BE2C (cell line): ENCODE data around the gene VSIG8.

ENCODE experiments used
- DNase-seq: peaks from one replicate; pipeline ENCODE4 v3.0.0-alpha.2; 2020
- H3K27me3 ChIP-seq: fragments of 250-450 bp; sonication (Bioruptor Pico); 2 replicates; pipeline ENCODE4 v1.5.1; 2020; ENCODE audit warnings: mild to moderate bottlenecking
- H3K36me3 ChIP-seq: fragments of 250-450 bp; sonication (Bioruptor Pico); 2 replicates; pipeline ENCODE4 v1.5.1; 2020; ENCODE audit warnings: mild to moderate bottlenecking
- H3K4me1 ChIP-seq: fragments of 250-450 bp; sonication (Bioruptor Pico); 2 replicates; pipeline ENCODE4 v1.5.1; 2020
- H3K4me3 ChIP-seq: 2 replicates; pipeline ENCODE4 v1.5.1; 2011; ENCODE audit warnings: low read depth, low read length
- H3K9me3 ChIP-seq: fragments of 250-450 bp; sonication (Bioruptor Pico); 2 replicates; pipeline ENCODE4 v1.5.1; 2020
- CTCF ChIP-seq: IDR thresholded peaks from 2 replicates; pipeline ENCODE4 v1.5.1; 2012; ENCODE audit warnings: mild to moderate bottlenecking, low read depth, low read length

VSIG8 gene

GRCh38 chr1:159849626-159850366 lies 12.7 kb downstream of the VSIG8 start:
- Histone ChIP-seq H3K4me1 (no peaks in the 10 kb centered on the region; the same call in 1 of the 2 replicates), H3K4me3 (no peak overlapping the region), H3K36me3 (no peaks in the 10 kb centered on the region), H3K9me3 (no peaks in the 10 kb centered on the region), H3K27me3 (no peaks in the 10 kb centered on the region)
- TF ChIP-seq CTCF: no peak
- DNase-seq: no peak

GRCh38 chr1:159848326-159848725 lies 14.1 kb downstream of the VSIG8 start:
- no peak for TF ChIP-seq CTCF
- no peaks in the 10 kb centered on the region for H3K4me1 ChIP-seq
- DNase-seq: no peak
- no peaks in the 10 kb centered on the region for H3K27me3 ChIP-seq
- no peak overlapping the region for H3K4me3 ChIP-seq
- H3K9me3 ChIP-seq: no peaks in the 10 kb centered on the region
- H3K36me3 ChIP-seq: no peaks in the 10 kb centered on the region

- H3K27me3 ChIP-seq: no peaks in the 10 kb centered on the region
- no peak for TF ChIP-seq CTCF
Measured at GRCh38 chr1:159847231-159847630, 15.2 kb downstream of the VSIG8 start.

GRCh38 chr1:159845751-159846629 lies 16.5 kb downstream of the VSIG8 start:
- no peak for TF ChIP-seq CTCF

More at GRCh38 chr1:159847231-159847630, 15.2 kb downstream of the VSIG8 start:
- H3K36me3 ChIP-seq: no peaks in the 10 kb centered on the region
- no peaks in the 10 kb centered on the region for H3K9me3 ChIP-seq
- no peak for DNase-seq
- H3K4me1 ChIP-seq: no peaks in the 10 kb centered on the region
- H3K4me3 ChIP-seq: no peak overlapping the region

GRCh38 chr1:159843459-159843858 lies 19.0 kb downstream of the VSIG8 start:
- no peak for DNase-seq
- Histone ChIP-seq H3K4me3 (no peak overlapping the region), H3K27me3 (no peaks in the 10 kb centered on the region), H3K36me3 (no peaks in the 10 kb centered on the region), H3K4me1 (no peaks in the 10 kb centered on the region), H3K9me3 (no peaks in the 10 kb centered on the region)
- no peak for TF ChIP-seq CTCF

More at GRCh38 chr1:159845751-159846629, 16.5 kb downstream of the VSIG8 start:
- H3K36me3 ChIP-seq: no peaks in the 10 kb centered on the region
- no peak overlapping the region for H3K4me3 ChIP-seq
- no peak for DNase-seq
- no peaks in the 10 kb centered on the region for H3K9me3 ChIP-seq
- H3K27me3 ChIP-seq: no peaks in the 10 kb centered on the region
- no peaks in the 10 kb centered on the region for H3K4me1 ChIP-seq
